K562 (cell line): ENCODE data around the gene COG4. TPM values are rescaled to one million over a fixed set of nuclear protein-coding genes. Genes with fewer than 3 reads are reported as not detected.

Experiments used
- CREB3L1 ChIP-seq: fragments of 450-650 bp; IDR thresholded peaks from 2 replicates; pipeline ENCODE4 v1.6.1; 2014; ENCODE audit warnings: low read depth, mild to moderate bottlenecking, moderate library complexity, borderline replicate concordance
- CXXC5 ChIP-seq: fragments of 250-450 bp; sonication (Bioruptor Pico); IDR thresholded peaks from 2 replicates; pipeline ENCODE4 v1.8.0; 2022; ENCODE audit warnings: inconsistent platforms, mild to moderate bottlenecking, moderate library complexity
- HNRNPL ChIP-seq: fragments of 200-400 bp; formaldehyde crosslinking; IDR thresholded peaks from 2 replicates; pipeline ENCODE4 v1.6.1; 2017; ENCODE audit warnings: low read depth, mild to moderate bottlenecking, low read length
- HOXB6 ChIP-seq: fragments of 250-450 bp; sonication (Bioruptor Pico); IDR thresholded peaks from 2 replicates; pipeline ENCODE4 v1.5.1; 2022; ENCODE audit warnings: mild to moderate bottlenecking, borderline replicate concordance
- KLF13 ChIP-seq: fragments of 450-650 bp; IDR thresholded peaks from 2 replicates; pipeline ENCODE4 v1.6.1; 2016; ENCODE audit warnings: missing genetic modification characterization, low read depth, mild to moderate bottlenecking, missing compliant biosample characterization, moderate library complexity, borderline replicate concordance
- MLX ChIP-seq, 2 experiments: fragments of 450-650 bp in 1 of 2; sonication (generic) in 1 of 2; formaldehyde crosslinking; conservative IDR thresholded peaks; 2 replicates each; pipeline versions ENCODE4 v1.4.0 to v1.8.1; 2020 to 2022; ENCODE audit warnings: mild to moderate bottlenecking in 1 of 2, missing genetic modification reagents in 1 of 2
- MXI1 ChIP-seq: IDR thresholded peaks from 2 replicates; pipeline ENCODE4 v1.6.1; 2011; ENCODE audit warnings: low read depth, mild to moderate bottlenecking, improper control_type of control experiment, low read length
- MYC ChIP-seq, 2 experiments: fragments of 250-450 bp in 1 of 2; sonication (Bioruptor Pico) in 1 of 2; IDR thresholded peaks; 2 replicates each; pipeline versions ENCODE4 v1.5.1 to v1.6.1; 2012 to 2021; ENCODE audit warnings: low read depth in 2 of 2, borderline replicate concordance in 1 of 2, improper control_type of control experiment in 1 of 2, low read length in 1 of 2, mild to moderate bottlenecking in 1 of 2, moderate library complexity in 1 of 2
- PHF20 ChIP-seq: fragments of 450-650 bp; IDR thresholded peaks from 2 replicates; pipeline ENCODE4 v1.6.1; 2018; ENCODE audit not compliant: partially characterized antibody
- PML ChIP-seq: IDR thresholded peaks from 2 replicates; pipeline ENCODE4 v1.6.1; 2012; ENCODE audit warnings: low read length, inconsistent platforms
- POLR2AphosphoS2 ChIP-seq: IDR thresholded peaks from 2 replicates; pipeline ENCODE4 v1.6.1; 2012; ENCODE audit warnings: low read length, improper control_type of control experiment
- PYGO2 ChIP-seq: fragments of 450-650 bp; IDR thresholded peaks from 2 replicates; pipeline ENCODE4 v1.6.1; 2016; ENCODE audit warnings: mild to moderate bottlenecking, missing genetic modification characterization, moderate library complexity, missing compliant biosample characterization
- RAD51 ChIP-seq: fragments of 450-650 bp; IDR thresholded peaks from 2 replicates; pipeline ENCODE4 v1.7.1; 2016; ENCODE audit warnings: low read depth, mild to moderate bottlenecking, borderline replicate concordance
- RBM39 ChIP-seq: fragments of 200-400 bp; formaldehyde crosslinking; optimal IDR thresholded peaks from 2 replicates; pipeline ENCODE3; 2018; ENCODE audit warnings: low read depth, low read length
- SUPT5H ChIP-seq: fragments of 450-650 bp; IDR thresholded peaks from 2 replicates; pipeline ENCODE4 v1.6.1; 2016
- TBP ChIP-seq: optimal IDR thresholded peaks from 2 replicates; pipeline ENCODE3; 2011; ENCODE audit warnings: low read depth, low read length, improper control_type of control experiment
- ZBTB11 ChIP-seq, 3 experiments: fragments of 200-800 bp in 1 of 3; fragments of 250-450 bp in 1 of 3; fragments of 450-650 bp in 1 of 3; sonication (Bioruptor Pico) in 1 of 3; sonication (Bioruptor generic) in 1 of 3; formaldehyde crosslinking in 1 of 3; IDR thresholded peaks; 2 replicates each; pipeline versions ENCODE4 v1.6.1 to v1.8.0; 2016 to 2022; ENCODE audit warnings: mild to moderate bottlenecking in 2 of 3, missing genetic modification characterization in 2 of 3, missing compliant biosample characterization in 1 of 3, moderate library complexity in 1 of 3
- ZBTB17 ChIP-seq: fragments of 450-650 bp; formaldehyde crosslinking; IDR thresholded peaks from 2 replicates; pipeline ENCODE4 v1.4.0; 2020; ENCODE audit warnings: mild to moderate bottlenecking
- ZFX ChIP-seq: sonication (generic); formaldehyde crosslinking; IDR thresholded peaks from 2 replicates; pipeline ENCODE4 v1.8.0; 2022; ENCODE audit warnings: mild to moderate bottlenecking, missing genetic modification reagents, moderate library complexity
- ZNF583 ChIP-seq: fragments of 250-450 bp; sonication (Bioruptor Pico); IDR thresholded peaks from 2 replicates; pipeline ENCODE4 v1.4.0; 2020
- ZNF584 ChIP-seq: fragments of 200-800 bp; sonication (Bioruptor generic); IDR thresholded peaks from 2 replicates; pipeline ENCODE4 v1.6.1; 2016; ENCODE audit warnings: low read depth, mild to moderate bottlenecking, missing genetic modification characterization, missing compliant biosample characterization
- ZNF644 ChIP-seq: fragments of 200-800 bp; sonication (Bioruptor generic); IDR thresholded peaks from 2 replicates; pipeline ENCODE4 v1.6.1; 2016; ENCODE audit warnings: low read depth, missing genetic modification characterization, missing compliant biosample characterization
- polyA plus RNA-seq, 8 experiments: library from polyadenylated mRNA; depleted of rRNA in 4 of 8; stranded (reverse) in 5 of 8; unstranded in 3 of 8; fragments of >200 nt; fragmentation: Nextera tagmentation in 2 of 8; fragmentation: Illumina TruSeq in 1 of 8; extraction: Ambion mirVana in 2 of 8; extraction: Trizol in 1 of 8; gene quantifications; 2 replicates each; pipeline versions ENCODE4 v1.2.1 to v1.2.3, GENCODE V29; 2011 to 2014; ENCODE audit warnings: inconsistent platforms in 1 of 8, missing spikeins in 1 of 8
- total RNA-seq, 7 experiments: library from RNA; depleted of rRNA in 6 of 7; stranded (reverse); fragments of >200 nt in 6 of 7; fragmentation: Illumina TruSeq in 2 of 7; extraction: Trizol in 2 of 7; gene quantifications; 2 replicates each; pipeline versions ENCODE4 v1.2.1 to v1.2.3, GENCODE V29; 2011 to 2021; ENCODE audit warnings: low replicate concordance in 1 of 7

Gene COG4
- total and polyA plus RNA-seq, 9 of the 15 experiments (the other 6 are each of a cell fraction or from before 2014, with no cell fraction given): 13.7 to 73.9 (median 44.2) TPM

- TF ChIP-seq ZBTB11 (CRISPR knock-in tag; IDR thresholded peaks at IDR 0.05): peak in 1 of 3 experiments; percentile 76; a peak in 2 of 6 replicates
- TF ChIP-seq ZFX (CRISPR knock-in tag): peak; percentile 62
- TF ChIP-seq PYGO2 (tag): no peak
- no peak for TF ChIP-seq MLX (CRISPR knock-in tag; conservative IDR thresholded peaks at IDR 0.05)
- TF ChIP-seq KLF13 (tag): peak; percentile 59; the same call in 1 of the 2 replicates
- TF ChIP-seq MXI1: 0 out of 2 replicates have a peak, but pooled peaks have one; percentile 7
- peak; percentile 93 for TF ChIP-seq CXXC5
- 0 out of 2 replicates have a peak, but pooled peaks have one; percentile 30 for TF ChIP-seq HNRNPL
- peak; percentile 90 for TF ChIP-seq ZNF644
- TF ChIP-seq TBP: peak; percentile 19
- TF ChIP-seq PML: 0 out of 2 replicates have a peak, but pooled peaks have one; percentile 30
- peak; percentile 34 for TF ChIP-seq PHF20
- TF ChIP-seq SUPT5H: peak; percentile 13; the same call in 1 of the 2 replicates
- TF ChIP-seq CREB3L1: peak; percentile 94
- TF ChIP-seq ZNF584: peak; percentile 40; the same call in 1 of the 2 replicates
- TF ChIP-seq ZNF583 (CRISPR knock-in tag): no peak
- no peak for TF ChIP-seq RBM39
- TF ChIP-seq POLR2AphosphoS2: no peak
- 0 out of 2 replicates have a peak, but pooled peaks have one; percentile 8 for TF ChIP-seq MYC (IDR thresholded peaks at IDR 0.05; ENCODE audit: low read depth, low read length)
- TF ChIP-seq MYC (CRISPR knock-in tag; IDR thresholded peaks at IDR 0.05; ENCODE audit: borderline replicate concordance, low read depth): no peak
- 0 out of 2 replicates have a peak, but pooled peaks have one; percentile 1 for TF ChIP-seq RAD51
- TF ChIP-seq HOXB6 (CRISPR knock-in tag): no peak
- TF ChIP-seq ZBTB17 (CRISPR knock-in tag): no peak
Observed at GRCh38 chr16:70454222-70455034, 68.9 kb downstream of the COG4 start, which contains the start of gene FCSK (continued).
